Measurements from ENCODE around the gene FOXP4.

The FOXP4 gene

DNA sequence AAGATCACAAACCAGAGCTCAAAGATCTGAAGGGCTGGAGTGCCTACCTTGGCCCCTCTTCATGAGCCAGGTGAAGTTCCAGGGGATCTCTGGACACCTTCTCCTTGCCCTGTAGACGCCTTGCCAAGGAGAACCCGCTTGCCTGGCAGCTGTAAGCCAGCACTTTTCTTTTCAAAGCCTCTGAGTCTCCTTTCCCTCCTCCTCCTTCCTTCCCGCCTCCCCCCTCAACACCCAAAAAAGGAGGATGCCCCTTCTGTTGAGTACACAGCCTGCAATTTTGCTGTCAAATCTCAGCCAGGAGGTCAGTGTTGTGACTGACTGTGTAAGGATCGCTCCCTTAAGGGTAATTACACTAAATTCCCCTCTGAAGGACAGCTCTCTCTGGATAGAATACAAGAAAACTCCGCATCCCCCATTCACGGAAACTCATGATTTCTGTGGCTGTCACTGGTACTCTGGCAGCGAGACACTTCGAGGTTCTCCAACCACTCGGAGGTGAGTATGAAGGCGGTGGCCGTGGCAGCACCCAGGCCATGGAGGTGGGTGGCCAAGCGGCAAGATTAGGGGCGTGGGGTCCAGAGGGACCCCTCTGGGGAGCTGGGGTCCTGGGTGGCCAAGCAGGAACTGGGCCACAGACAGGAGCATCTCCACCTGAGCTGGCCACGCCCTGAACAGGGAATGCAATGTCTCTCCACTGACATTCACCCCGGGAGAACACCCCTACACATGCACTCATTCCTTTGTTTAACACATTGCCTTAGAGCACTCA is 23.2 kb upstream of the FOXP4 start:
- no peak for DNase-seq (ENCODE audit: low spot score)

DNA sequence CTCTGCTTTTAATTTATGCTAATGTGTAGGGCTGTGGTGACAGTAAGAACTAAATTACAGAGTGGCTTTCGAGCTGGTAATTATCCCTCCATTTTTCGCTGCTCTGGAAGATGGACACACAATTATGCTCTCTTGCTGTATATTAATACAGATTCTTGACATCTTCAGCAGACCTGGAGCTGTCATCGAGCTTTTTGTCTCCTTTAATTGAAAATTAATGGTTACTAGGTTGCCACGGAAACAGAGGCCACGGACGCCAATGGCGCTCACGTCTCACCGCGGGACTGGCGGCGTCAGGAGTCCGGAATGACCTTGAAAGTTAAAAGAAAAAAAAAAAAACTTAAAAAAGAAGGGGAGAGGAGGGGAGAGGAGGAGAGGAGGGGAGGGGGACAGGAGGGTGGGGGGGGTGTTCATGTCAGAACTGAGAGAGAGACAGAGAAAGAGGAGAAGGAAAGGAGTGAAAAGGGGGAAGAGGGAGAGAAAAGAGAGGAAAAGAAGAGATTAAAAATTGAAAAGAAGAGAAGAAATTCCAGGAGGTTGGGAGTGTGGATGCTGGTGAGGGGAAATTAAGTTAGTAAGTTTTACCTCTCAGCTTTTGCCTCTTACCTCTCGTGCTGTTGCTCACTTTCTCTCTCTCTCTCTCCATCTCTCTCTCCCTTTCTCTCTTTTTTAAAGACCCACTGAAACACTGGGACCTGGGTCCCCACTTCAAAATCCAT is 22.1 kb upstream of the FOXP4 start:
- DNase-seq (ENCODE audit: low spot score), result no peak

DNA sequence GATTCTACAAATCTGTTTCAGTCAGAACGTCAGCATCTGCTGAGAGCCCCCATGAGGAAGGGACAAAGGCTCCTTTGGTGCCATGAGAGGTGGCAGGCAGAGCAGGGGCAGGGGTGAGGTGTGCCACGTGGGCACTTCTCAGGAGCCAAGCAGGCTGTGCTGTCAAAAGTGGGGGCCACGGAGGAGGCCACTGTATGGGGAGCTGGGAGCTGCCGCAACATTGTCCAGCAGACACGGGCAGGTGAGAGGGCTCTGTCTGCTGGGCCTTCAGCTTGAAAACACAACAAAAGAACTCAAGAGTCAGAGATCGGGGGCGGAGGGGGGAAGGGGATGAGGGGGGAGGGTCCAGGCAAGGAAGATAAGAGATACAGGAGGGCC is 21.6 kb upstream of the FOXP4 start:
- no peak for DNase-seq (ENCODE audit: low spot score)

DNA sequence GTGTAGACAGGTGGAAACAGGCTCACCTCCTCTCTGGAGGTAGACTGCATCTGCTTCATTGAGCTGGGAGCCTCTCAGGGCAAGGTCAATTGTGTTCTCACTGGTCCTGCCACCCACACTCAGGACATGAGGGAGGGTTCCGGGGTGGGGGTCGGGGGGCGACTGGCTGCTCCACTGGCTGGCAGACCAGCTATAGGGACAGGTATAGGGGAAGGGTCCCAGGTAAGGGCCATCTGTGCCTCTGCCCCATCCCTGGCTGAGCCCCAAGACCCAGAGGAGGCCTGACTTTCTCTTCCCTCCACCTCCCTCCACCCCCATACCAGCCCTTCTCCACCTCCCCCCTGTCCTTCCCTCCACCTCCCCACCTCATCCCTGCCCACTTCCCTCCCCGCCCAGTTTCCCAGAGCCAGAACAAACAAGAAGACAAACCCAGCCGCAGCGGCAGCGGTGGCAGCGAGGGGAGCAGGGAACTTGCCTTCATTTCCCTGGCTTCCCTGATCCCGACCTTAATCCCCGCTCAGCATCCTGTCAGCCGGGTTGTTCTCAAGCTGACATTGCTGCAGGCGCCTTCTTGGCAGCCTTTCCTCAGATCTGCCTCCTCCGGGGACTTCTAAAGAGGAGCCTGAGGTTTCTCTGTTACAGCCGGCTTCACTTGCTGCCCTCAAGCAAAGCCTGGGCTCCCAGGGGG is 18.3 kb upstream of the FOXP4 start:
- no peak for DNase-seq (ENCODE audit: low spot score)

- DNase-seq (ENCODE audit: low spot score), result no peak
Observed at GRCh38 chr6:41528409-41528963, 17.7 kb upstream of the FOXP4 start.

DNA sequence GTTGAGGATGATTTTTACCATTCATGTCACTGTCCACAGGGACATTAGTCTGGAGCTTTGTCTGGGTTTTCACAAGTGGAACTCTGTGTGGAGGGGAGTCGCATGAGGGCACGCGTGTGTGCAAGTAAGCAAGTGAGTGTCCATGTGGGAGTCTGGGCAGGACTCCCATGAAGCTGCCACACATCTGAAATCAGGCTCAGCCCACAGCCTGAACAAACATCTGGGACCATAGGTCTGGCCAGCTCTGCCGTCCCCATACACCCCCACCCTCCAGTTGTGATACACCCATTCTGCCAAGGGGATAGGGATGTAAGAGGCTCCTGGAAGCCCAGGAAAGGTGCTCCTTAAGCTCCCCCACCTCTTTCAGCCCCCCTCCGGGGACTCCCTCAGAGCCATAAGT is 17.1 kb upstream of the FOXP4 start:
- DNase-seq (ENCODE audit: low spot score), result no peak

DNA sequence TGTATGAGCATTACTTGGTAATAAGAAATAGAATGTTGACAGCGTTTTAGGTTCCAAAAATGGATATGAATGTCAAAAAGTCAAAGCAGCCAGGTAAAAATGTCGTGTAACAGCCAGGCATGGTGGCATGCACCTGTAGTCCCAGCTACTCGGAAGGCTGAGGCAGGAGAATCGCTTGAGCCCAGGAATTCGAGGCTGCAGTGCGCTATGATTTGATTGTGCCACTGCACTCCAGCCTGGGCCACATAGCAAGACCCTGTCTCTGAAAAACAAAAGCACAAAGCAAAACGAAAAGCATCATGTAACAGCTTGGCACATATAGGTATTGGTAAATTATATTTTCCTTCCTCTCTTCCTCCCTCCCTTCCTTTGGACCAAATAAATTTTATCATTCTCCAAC is 16.2 kb upstream of the FOXP4 start:
- DNase-seq (ENCODE audit: low spot score), result no peak

- DNase-seq (ENCODE audit: low spot score), result no peak
Observed at GRCh38 chr6:41530476-41530875, 15.7 kb upstream of the FOXP4 start.

DNA sequence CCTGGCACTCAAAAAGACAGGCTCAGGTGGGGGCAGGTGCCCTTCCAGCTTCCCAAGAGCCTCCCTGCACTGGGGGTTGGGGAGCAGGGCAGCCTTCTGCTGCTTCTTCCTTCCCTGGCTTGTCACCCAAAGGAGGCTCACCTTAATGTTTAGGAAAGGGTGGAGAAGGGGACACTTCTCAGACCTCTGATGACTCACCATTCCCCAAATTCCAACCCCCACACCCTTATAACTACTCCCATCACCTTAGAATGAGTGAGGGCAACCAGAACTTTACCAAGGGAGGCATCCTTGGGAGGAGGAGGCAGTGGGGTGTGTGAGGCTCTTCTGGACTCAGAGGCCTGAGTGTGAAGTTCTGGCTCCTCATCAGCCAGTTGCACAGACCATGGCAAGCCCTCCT is 15.2 kb upstream of the FOXP4 start:
- DNase-seq (ENCODE audit: low spot score), result no peak

GRCh38 chr6:41531591-41532582 is 14.3 kb upstream of the FOXP4 start:
- DNase-seq (ENCODE audit: low spot score), result no peak

DNA sequence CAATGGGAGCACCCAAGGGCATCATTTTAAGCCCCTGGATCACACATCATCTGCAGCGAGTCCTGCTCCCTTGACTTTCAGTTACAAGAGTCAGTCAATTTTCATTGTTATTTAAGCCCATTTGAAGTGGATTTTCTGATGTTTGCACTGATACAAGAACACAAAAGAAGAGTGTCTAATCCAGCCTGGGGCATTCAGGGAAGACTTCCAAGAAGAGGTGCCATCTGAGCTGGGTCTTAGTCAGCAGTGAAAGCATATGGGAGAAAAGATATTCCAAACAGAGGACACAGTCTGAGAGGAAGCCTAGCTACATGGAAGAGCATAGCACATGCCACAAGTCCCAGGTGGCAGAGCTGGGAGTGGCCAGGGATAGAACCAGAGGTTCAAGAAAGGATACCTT is 10.4 kb upstream of the FOXP4 start:
- DNase-seq (ENCODE audit: low spot score), result no peak

- DNase-seq (ENCODE audit: low spot score), result no peak
Observed at GRCh38 chr6:41536795-41537758, 9.1 kb upstream of the FOXP4 start.

GRCh38 chr6:41538556-41539182 is 7.5 kb upstream of the FOXP4 start:
- DNase-seq (ENCODE audit: low spot score), result no peak

DNA sequence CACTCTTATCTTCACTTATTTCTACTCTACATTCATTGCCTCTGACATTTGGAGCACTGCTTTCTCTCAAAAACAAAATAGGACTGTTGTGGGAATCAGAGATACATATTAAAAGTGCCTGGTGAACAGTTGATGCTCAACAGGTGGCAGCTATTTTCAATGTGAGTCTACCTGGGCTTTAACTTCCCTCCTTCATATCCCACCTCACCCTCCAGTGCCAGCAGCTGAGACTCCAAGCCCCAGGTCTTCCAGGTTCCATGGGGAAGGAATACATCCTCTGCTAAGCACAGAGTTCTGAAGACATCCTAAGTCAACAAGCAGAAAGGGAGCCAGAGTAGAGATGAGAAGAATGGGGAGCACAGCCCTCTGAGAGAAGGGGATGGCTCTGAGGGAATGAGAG is 7.0 kb upstream of the FOXP4 start:
- DNase-seq (ENCODE audit: low spot score), result no peak

DNA sequence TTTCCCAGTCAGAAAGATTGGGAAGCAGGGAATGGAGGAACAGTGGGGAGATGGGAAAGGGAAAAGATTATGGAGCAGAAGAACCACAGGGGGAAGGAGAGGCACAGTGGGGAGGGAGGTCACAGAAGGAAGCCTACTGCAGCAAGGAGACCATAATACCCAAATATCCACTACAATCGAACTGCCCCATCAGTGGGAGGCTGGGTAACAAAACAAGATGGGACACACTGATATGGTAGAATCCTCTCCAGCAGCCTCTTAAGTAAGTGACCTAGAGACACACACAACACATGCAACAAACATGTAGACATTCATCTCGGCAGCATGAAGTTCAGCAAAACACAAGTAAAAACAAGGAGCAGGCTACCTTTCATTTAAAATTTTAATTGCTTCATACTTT is 4.8 kb upstream of the FOXP4 start:
- no peak for DNase-seq (ENCODE audit: low spot score)

- no peak for DNase-seq (ENCODE audit: low spot score)
Observed at GRCh38 chr6:41543087-41543486, 3.1 kb upstream of the FOXP4 start.

- no peak for DNase-seq (ENCODE audit: low spot score)
Observed at GRCh38 chr6:41545247-41545702, 906 bp upstream of the FOXP4 start.

- DNase-seq (ENCODE audit: low spot score), result no peak
Observed at GRCh38 chr6:41546475-41546865, 289 bp downstream of the FOXP4 start.

DNA sequence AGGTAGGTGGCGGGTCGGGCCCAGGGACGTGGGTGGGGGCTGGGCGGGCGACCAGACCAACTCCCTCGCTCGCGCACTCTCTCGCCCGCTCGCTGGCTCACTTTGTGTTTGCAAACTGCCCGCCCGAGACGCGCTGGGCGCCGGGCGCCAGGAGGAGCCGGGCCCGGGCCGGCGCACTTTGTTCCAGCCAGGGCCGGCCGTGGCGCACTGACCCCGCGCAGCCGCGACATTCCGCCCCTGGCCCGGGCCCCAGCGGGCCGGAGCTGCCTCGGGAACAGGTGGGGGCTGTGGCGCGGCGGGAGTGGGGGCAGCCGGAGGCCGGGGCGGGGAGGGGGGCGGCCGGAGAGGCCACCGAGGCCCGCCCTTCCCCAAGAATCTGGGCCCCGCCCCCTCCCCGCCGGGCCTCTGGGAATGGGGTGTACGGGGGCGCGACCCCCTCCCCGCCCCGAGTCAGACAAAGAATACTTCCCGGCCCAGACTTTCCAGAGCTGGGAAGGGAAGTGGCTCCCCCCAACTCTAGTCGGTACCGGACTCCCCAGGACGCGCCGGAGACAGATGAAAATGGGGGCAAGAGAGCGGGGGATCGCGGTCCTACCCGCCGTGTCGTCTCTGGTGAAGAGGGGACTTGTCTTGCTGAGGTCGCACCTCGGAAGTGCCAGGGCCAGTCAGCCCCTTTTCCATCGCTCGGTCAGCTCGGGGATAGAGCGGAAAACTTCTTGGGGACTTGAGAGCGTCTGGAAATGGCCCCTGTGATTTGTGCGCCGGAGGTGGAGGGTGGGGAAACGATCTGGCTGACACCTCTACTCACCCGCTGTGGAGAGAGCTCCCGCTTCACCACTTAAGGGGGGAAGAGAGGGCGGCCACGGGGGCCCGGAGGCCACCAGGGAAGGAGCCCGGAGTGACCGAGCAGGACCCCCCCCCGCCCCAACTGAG is 951 bp downstream of the FOXP4 start:
- peak; percentile 12 for DNase-seq (ENCODE audit: low spot score)
